HFF-Myc (cell line): ENCODE measurements around the gene DHX15.

Experiments used
- DNase-seq: peaks from one replicate; pipeline ENCODE4 v3.0.0-alpha.2; 2011; ENCODE audit warnings: low read depth; ENCODE audit errors: extremely low read depth
- H3K4me3 ChIP-seq: replicated peaks from 2 replicates; pipeline ENCODE4 v1.5.1; 2011; ENCODE audit warnings: low read depth, mild to moderate bottlenecking, control low read depth, low read length
- CTCF ChIP-seq: IDR thresholded peaks from 2 replicates; pipeline ENCODE4 v1.5.1; 2012; ENCODE audit warnings: mild to moderate bottlenecking, low read depth, low read length, control low read depth; ENCODE audit errors: missing control alignments

Gene DHX15

GRCh38 chr4:24551492-24552289 lies 32.7 kb downstream of the DHX15 start:
- no peak overlapping the region for H3K4me3 ChIP-seq
- no peak for DNase-seq
- TF ChIP-seq CTCF: peak; percentile 32

GRCh38 chr4:24550441-24551175 lies 33.7 kb downstream of the DHX15 start:
- TF ChIP-seq CTCF: no peak
- no peak overlapping the region for H3K4me3 ChIP-seq
- no peak for DNase-seq

GRCh38 chr4:24547979-24548378 lies 36.4 kb downstream of the DHX15 start:
- no peak for DNase-seq
- no peak for TF ChIP-seq CTCF
- no peak overlapping the region for H3K4me3 ChIP-seq

- H3K4me3 ChIP-seq: no peak overlapping the region
- TF ChIP-seq CTCF: no peak
Measured at GRCh38 chr4:24544208-24544988, 40.0 kb downstream of the DHX15 start.

GRCh38 chr4:24537025-24537424 lies 47.3 kb downstream of the DHX15 start:
- no peak for DNase-seq
- no peak overlapping the region for H3K4me3 ChIP-seq
- no peak for TF ChIP-seq CTCF

More at GRCh38 chr4:24544208-24544988, 40.0 kb downstream of the DHX15 start:
- DNase-seq: no peak

DNA sequence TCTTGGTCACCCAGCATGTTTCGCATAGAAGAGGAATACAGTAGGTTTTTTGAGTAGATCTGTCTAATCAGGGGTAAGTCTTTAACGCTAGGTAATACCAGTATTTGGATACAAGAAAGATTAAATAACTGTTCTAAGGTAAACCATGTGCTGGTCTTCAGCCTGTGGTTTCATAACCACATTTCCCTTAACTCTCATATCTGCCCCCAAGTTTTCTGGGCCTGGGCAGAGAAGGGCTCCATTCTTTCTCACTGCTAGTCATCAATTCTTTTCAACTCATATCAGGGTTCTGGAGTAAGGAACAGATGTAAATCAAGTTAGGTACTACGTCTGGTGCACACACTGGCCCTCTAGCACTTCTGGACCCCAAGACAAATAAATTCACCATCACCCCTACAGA lies 49.0 kb downstream of the DHX15 start:
- DNase-seq: no peak
- H3K4me3 ChIP-seq: no peak overlapping the region
- no peak for TF ChIP-seq CTCF
